NT2/D1 (cell line): ENCODE data around the gene TMEM132C.

Experiments used
- SUZ12 ChIP-seq: IDR thresholded peaks from 2 replicates; pipeline ENCODE4 v1.6.1; 2011; ENCODE audit not compliant: insufficient read length, insufficient read depth; ENCODE audit errors: extremely low read depth
- YY1 ChIP-seq: IDR thresholded peaks from 2 replicates; pipeline ENCODE4 v1.6.1; 2011; ENCODE audit not compliant: insufficient read length, insufficient read depth
- ZNF274 ChIP-seq: IDR thresholded peaks from 2 replicates; pipeline ENCODE4 v1.6.1; 2011; ENCODE audit warnings: mild to moderate bottlenecking, low read depth, low read length

- no peak for TF ChIP-seq YY1
- no peak for TF ChIP-seq SUZ12
- TF ChIP-seq ZNF274, result no peak
These were observed 382.9 kb downstream of the TMEM132C start for GRCh38 chr12:128649902-128650301.
